GM12875 (cell line): ENCODE measurements around the gene JDP2.

Experiments
- H3K4me3 ChIP-seq: one replicate; pipeline ENCODE4 v1.5.1; 2011; ENCODE audit warnings: low read depth, low read length, control low read depth
- CTCF ChIP-seq: IDR thresholded peaks from 2 replicates; pipeline ENCODE4 v1.5.1; 2011; ENCODE audit warnings: low read depth, mild to moderate bottlenecking, control low read depth, inconsistent platforms, low read length, moderate library complexity, borderline replicate concordance; ENCODE audit not compliant: insufficient read depth

The JDP2 gene

GRCh38 chr14:75454963-75455546 lies 27.2 kb downstream of the JDP2 start:
- no peak overlapping the region for H3K4me3 ChIP-seq
- TF ChIP-seq CTCF, result no peak

- TF ChIP-seq CTCF, result no peak
Measured at GRCh38 chr14:75456069-75456996, 28.5 kb downstream of the JDP2 start.

GRCh38 chr14:75456997-75457335 lies 29.1 kb downstream of the JDP2 start:
- TF ChIP-seq CTCF, result no peak
- no peak overlapping the region for H3K4me3 ChIP-seq

More at GRCh38 chr14:75456069-75456996, 28.5 kb downstream of the JDP2 start:
- H3K4me3 ChIP-seq, result no peak overlapping the region

- H3K4me3 ChIP-seq, result no peak overlapping the region
- TF ChIP-seq CTCF, result no peak
Measured at GRCh38 chr14:75457648-75458165, 29.9 kb downstream of the JDP2 start.

GRCh38 chr14:75458305-75458704 lies 30.5 kb downstream of the JDP2 start:
- no peak for TF ChIP-seq CTCF
- H3K4me3 ChIP-seq, result no peak overlapping the region

- no peak for TF ChIP-seq CTCF
- H3K4me3 ChIP-seq, result no peak overlapping the region
Measured at GRCh38 chr14:75459099-75459741, 31.4 kb downstream of the JDP2 start.
